OCI-LY7 (cell line): Measurements from ENCODE around the gene GPS1. TPM values are rescaled to one million over a fixed set of nuclear protein-coding genes. Genes with fewer than 3 reads are reported as not detected.

ENCODE experiments used
- BruUV-seq: library from RNA; stranded (reverse); fragments of 400-500 nt; replicated peaks from 2 replicates; lab custom pipeline; 2021; lab: Mats Ljungman, UMichigan
- CTCF ChIA-PET: fragments of 300-600 bp; sonication (Branson Sonifier 250); formaldehyde crosslinking; loops from one replicate; lab custom pipeline; 2022; ENCODE audit warnings: antibody characterized with exemption; ENCODE audit not compliant: unreplicated experiment; lab: Charles Lee
- POLR2A ChIA-PET: fragments of 300-600 bp; sonication (Branson Sonifier 250); formaldehyde crosslinking; loops from one replicate; lab custom pipeline; 2022; ENCODE audit warnings: antibody characterized with exemption; lab: Charles Lee
- DNase-seq: peaks from one replicate; pipeline ENCODE4 v3.0.0-alpha.2; 2015; ENCODE audit warnings: low spot score
- H2AFZ ChIP-seq: fragments of 200-600 bp; sonication (generic), shearing (Covaris generic); 2 replicates; pipeline ENCODE4 v1.6.1; 2014; ENCODE audit warnings: mild to moderate bottlenecking, antibody characterized with exemption, low read length, moderate library complexity
- H3K27ac ChIP-seq: fragments of 200-600 bp; sonication (generic); 2 replicates; pipeline ENCODE4 v1.5.1; 2014; ENCODE audit warnings: mixed run types, low read depth, mild to moderate bottlenecking, moderate library complexity, low read length, inconsistent platforms; ENCODE audit not compliant: poor library complexity, severe bottlenecking
- H3K36me3 ChIP-seq: fragments of 200-600 bp; sonication (generic); 2 replicates; pipeline ENCODE4 v1.6.1; 2014; ENCODE audit warnings: mild to moderate bottlenecking, antibody characterized with exemption, low read length, moderate library complexity, mixed read lengths; ENCODE audit not compliant: insufficient read depth
- H3K4me1 ChIP-seq: fragments of 200-600 bp; sonication (generic); 2 replicates; pipeline ENCODE4 v1.5.1; 2014; ENCODE audit warnings: mild to moderate bottlenecking, low read length; ENCODE audit not compliant: insufficient read depth, poor library complexity, severe bottlenecking
- H3K4me2 ChIP-seq: fragments of 200-600 bp; sonication (generic); 2 replicates; pipeline ENCODE4 v1.6.1; 2014; ENCODE audit warnings: mild to moderate bottlenecking, low read length
- H3K4me3 ChIP-seq: fragments of 200-600 bp; sonication (generic); 2 replicates; pipeline ENCODE4 v1.5.1; 2014; ENCODE audit warnings: mild to moderate bottlenecking, low read depth, low read length; ENCODE audit not compliant: poor library complexity, severe bottlenecking
- H3K79me2 ChIP-seq: fragments of 200-600 bp; sonication (generic); 2 replicates; pipeline ENCODE4 v1.6.1; 2016; ENCODE audit warnings: low read depth, mild to moderate bottlenecking, low read length, moderate library complexity, mixed read lengths; ENCODE audit not compliant: insufficient read depth
- H3K9me2 ChIP-seq: fragments of 200-600 bp; sonication (generic); 2 replicates; pipeline ENCODE4 v1.6.1; 2016; ENCODE audit warnings: mild to moderate bottlenecking, low read length, mixed read lengths; ENCODE audit not compliant: insufficient read depth
- H3K9me3 ChIP-seq: fragments of 200-600 bp; sonication (generic); 2 replicates; pipeline ENCODE4 v1.6.1; 2014; ENCODE audit warnings: mild to moderate bottlenecking, mixed run types, low read length, mixed read lengths
- H4K20me1 ChIP-seq: fragments of 200-600 bp; sonication (generic); 2 replicates; pipeline ENCODE4 v1.6.1; 2014; ENCODE audit warnings: mild to moderate bottlenecking, antibody characterized with exemption, low read length, moderate library complexity, mixed read lengths; ENCODE audit not compliant: insufficient read depth
- EZH2phosphoT487 ChIP-seq: fragments of 200-600 bp; sonication (generic); IDR thresholded peaks from 2 replicates; pipeline ENCODE4 v1.6.1; 2018; ENCODE audit warnings: low read depth, borderline replicate concordance, mild to moderate bottlenecking, mixed run types, antibody characterized with exemption, low read length, moderate library complexity, mixed read lengths
- intact Hi-C: fragments of 100-400 bp; cut with micrococcal nuclease; formaldehyde crosslinking; loops from one replicate; pipeline ENCODE4 v1.10.0; 2022; ENCODE audit not compliant: unreplicated experiment
- total RNA-seq, 2 experiments: library from RNA; depleted of rRNA in 1 of 2; stranded (reverse); fragments of >200 nt in 1 of 2; shearing (Covaris generic) in 1 of 2; gene quantifications; 2 replicates each; pipeline ENCODE4 v1.2.3, GENCODE V29; 2014 to 2022
- TF ChIP-seq, protein P1 (sequence below): fragments of 200-600 bp; sonication (generic); conservative IDR thresholded peaks from 2 replicates; pipeline ENCODE4 v1.5.1; 2014; ENCODE audit warnings: mild to moderate bottlenecking, antibody characterized with exemption, low read length, moderate library complexity, mixed read lengths

The GPS1 gene
- total RNA-seq, 2 experiments from 2014 or later, result 133 to 169 TPM

DNA sequence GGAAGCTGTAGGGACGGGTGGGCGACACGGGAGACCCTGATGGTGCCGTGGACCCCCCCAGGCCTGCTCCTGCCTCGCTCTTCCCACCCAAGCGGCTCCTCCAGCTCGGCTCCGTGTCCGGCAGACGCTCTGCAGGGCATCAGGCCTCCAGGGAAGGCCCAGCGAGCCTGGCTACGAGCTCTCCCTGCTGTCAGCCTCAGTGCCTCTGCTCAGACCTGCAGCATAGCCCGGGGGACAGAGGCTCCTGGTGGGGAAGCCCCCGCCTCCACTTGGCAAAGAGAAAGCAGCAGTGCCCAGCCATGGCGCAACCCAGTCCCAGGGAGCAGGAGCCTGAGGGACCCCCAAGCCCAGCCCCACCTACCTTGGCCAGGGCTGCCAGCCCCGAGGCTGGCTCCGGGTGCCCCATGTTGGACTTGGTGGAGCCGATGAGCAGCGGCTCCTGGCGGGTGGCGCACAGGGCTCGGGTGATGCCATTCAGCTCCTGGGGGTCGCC lies 40.4 kb downstream of the GPS1 start:
- H3K9me2 ChIP-seq, result no peaks in the 10 kb centered on the region
- intact Hi-C loops, result no loop called here
- TF ChIP-seq EZH2phosphoT487, result no peak
- TF ChIP-seq, protein P1, sequence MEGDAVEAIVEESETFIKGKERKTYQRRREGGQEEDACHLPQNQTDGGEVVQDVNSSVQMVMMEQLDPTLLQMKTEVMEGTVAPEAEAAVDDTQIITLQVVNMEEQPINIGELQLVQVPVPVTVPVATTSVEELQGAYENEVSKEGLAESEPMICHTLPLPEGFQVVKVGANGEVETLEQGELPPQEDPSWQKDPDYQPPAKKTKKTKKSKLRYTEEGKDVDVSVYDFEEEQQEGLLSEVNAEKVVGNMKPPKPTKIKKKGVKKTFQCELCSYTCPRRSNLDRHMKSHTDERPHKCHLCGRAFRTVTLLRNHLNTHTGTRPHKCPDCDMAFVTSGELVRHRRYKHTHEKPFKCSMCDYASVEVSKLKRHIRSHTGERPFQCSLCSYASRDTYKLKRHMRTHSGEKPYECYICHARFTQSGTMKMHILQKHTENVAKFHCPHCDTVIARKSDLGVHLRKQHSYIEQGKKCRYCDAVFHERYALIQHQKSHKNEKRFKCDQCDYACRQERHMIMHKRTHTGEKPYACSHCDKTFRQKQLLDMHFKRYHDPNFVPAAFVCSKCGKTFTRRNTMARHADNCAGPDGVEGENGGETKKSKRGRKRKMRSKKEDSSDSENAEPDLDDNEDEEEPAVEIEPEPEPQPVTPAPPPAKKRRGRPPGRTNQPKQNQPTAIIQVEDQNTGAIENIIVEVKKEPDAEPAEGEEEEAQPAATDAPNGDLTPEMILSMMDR, result no peak
- CTCF ChIA-PET, result no interaction called here
- no peak overlapping the region for H3K4me2 ChIP-seq
- POLR2A ChIA-PET, result no interaction called here
- peaks cover 95% of the 10 kb centered on the region for H3K36me3 ChIP-seq
- DNase-seq, result no peak
- no peaks in the 10 kb centered on the region for H3K9me3 ChIP-seq
- H3K4me3 ChIP-seq, result no peak overlapping the region
- H3K27ac ChIP-seq, result no peak overlapping the region
- H3K79me2 ChIP-seq, result peaks cover 19% of the 10 kb centered on the region
- peaks cover 21% of the 10 kb centered on the region; the same call in 1 of the 2 replicates for H4K20me1 ChIP-seq
- no TSS peak for BruUV-seq
- peaks cover 13% of the 10 kb centered on the region for H3K4me1 ChIP-seq
- H2AFZ ChIP-seq, result no peak overlapping the region

DNA sequence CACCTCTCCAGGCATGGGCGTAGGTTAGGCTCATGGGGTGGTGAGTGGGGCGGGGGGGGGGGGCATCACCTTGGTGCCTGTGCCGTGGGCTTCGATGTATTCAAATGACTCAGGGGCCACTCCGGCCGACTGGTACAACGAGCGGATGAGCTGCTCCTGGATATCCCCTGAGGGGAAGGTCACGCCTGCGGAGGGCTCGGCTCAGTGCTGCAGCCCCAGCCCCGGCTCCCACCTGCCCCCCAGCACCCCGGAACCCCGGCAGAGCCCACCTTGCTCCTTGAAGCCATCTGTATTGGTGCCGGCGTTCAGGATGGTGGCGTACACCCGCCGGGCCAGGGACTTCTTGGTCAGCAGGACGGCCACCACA lies 40.9 kb downstream of the GPS1 start:
- H2AFZ ChIP-seq, result no peak overlapping the region
- no peak overlapping the region for H3K27ac ChIP-seq
- no peak for DNase-seq
- peaks cover 94% of the 10 kb centered on the region for H3K36me3 ChIP-seq
- TF ChIP-seq EZH2phosphoT487, result no peak
- TF ChIP-seq, protein P1, result no peak
- H3K9me2 ChIP-seq, result no peaks in the 10 kb centered on the region
- ChIA-PET POLR2A (no interaction called here), CTCF (no interaction called here)
- H3K4me1 ChIP-seq, result peaks cover 13% of the 10 kb centered on the region
- no peak overlapping the region for H3K4me3 ChIP-seq
- intact Hi-C loops, result no loop called here
- H3K4me2 ChIP-seq, result no peak overlapping the region
- no TSS peak for BruUV-seq
- peaks cover 24% of the 10 kb centered on the region for H3K79me2 ChIP-seq
- H3K9me3 ChIP-seq, result no peaks in the 10 kb centered on the region
- peaks cover 21% of the 10 kb centered on the region; the same call in 1 of the 2 replicates for H4K20me1 ChIP-seq

DNA sequence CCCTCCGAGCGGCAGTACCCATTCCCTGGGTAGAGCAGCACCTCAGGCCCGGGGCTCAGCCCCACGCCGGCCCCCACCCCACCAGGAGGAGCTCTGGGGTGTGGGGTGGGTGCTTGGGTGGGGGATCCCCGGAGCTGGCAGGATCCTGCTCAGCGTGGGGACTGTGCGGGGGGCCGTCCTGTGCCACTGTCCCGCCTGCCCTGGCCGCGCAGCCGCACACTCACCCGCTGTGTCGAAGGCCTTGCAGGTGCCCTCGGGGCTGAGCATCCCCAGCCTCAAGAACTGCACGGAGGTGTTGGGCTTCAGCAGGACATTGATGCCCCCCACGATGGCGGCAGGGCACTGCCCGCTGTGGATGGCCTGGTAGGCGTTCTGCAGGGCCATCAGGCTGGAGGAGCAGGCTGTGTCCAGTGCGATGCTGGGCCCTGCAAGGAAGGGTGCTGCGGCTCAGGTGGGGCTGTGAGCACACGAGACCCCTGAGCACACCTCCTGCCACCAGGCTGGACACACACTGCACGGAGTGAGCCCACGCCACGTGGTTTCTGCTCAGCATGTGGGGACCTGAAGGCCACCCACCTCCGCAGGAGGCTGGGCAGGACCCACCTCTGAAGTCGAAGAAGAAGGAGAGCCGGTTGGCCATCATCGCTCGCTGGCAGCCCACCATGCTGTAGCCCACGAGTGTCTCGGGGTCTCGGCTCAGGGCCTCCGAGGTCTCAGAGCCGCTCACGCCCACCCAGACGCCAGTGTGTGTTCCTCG lies 41.5 kb downstream of the GPS1 start:
- Histone ChIP-seq H3K9me3 (no peaks in the 10 kb centered on the region), H3K9me2 (no peaks in the 10 kb centered on the region), H3K4me1 (peaks cover 13% of the 10 kb centered on the region), H3K27ac (no peak overlapping the region), H3K36me3 (peaks cover 89% of the 10 kb centered on the region), H2AFZ (no peak overlapping the region), H3K4me2 (no peak overlapping the region), H4K20me1 (peaks cover 21% of the 10 kb centered on the region; the same call in 1 of the 2 replicates), H3K4me3 (no peak overlapping the region), H3K79me2 (peaks cover 25% of the 10 kb centered on the region)
- TF ChIP-seq EZH2phosphoT487, result no peak
- TF ChIP-seq, protein P1, result no peak
- no peak for DNase-seq
- intact Hi-C loops, result no loop called here
- ChIA-PET CTCF (no interaction called here), POLR2A (no interaction called here)
- no TSS peak for BruUV-seq
